H9 (cell line): ENCODE measurements around the gene C3. TPM values are rescaled to one million over a fixed set of nuclear protein-coding genes. Genes with fewer than 3 reads are reported as not detected.

ENCODE experiments used
- DNase-seq: peaks from one replicate; pipeline ENCODE4 v3.0.0-alpha.2; 2017
- H2AFZ ChIP-seq: one replicate; pipeline ENCODE4 v1.6.1; 2013; ENCODE audit warnings: mild to moderate bottlenecking, low read length, control low read depth, moderate library complexity
- H2AK5ac ChIP-seq: 2 replicates; pipeline ENCODE4 v1.6.1; 2013; ENCODE audit warnings: low read length, control low read depth, mixed read lengths; ENCODE audit not compliant: insufficient read length
- H2BK120ac ChIP-seq: one replicate; pipeline ENCODE4 v1.6.1; 2013; ENCODE audit warnings: low read depth, mild to moderate bottlenecking, low read length, control low read depth, inconsistent platforms; ENCODE audit not compliant: poor library complexity, severe bottlenecking
- H2BK12ac ChIP-seq: 2 replicates; pipeline ENCODE4 v1.6.1; 2013; ENCODE audit warnings: low read length, control low read depth, mixed read lengths, low read depth; ENCODE audit not compliant: insufficient read length
- H2BK15ac ChIP-seq: 2 replicates; pipeline ENCODE4 v1.6.1; 2013; ENCODE audit warnings: low read depth, low read length, control low read depth
- H2BK20ac ChIP-seq: one replicate; pipeline ENCODE4 v1.6.1; 2013; ENCODE audit warnings: low read depth, mild to moderate bottlenecking, low read length, control low read depth, inconsistent platforms; ENCODE audit not compliant: poor library complexity, severe bottlenecking
- H2BK5ac ChIP-seq: 2 replicates; pipeline ENCODE4 v1.6.1; 2013; ENCODE audit warnings: low read length, control low read depth, mixed read lengths; ENCODE audit not compliant: insufficient read length
- H3K14ac ChIP-seq: 2 replicates; pipeline ENCODE4 v1.6.1; 2013; ENCODE audit warnings: low read length, control low read depth; ENCODE audit not compliant: insufficient read depth
- H3K18ac ChIP-seq: 2 replicates; pipeline ENCODE4 v1.6.1; 2013; ENCODE audit warnings: low read depth, mild to moderate bottlenecking, mixed read lengths, low read length, control low read depth; ENCODE audit not compliant: insufficient read length
- H3K23ac ChIP-seq: 2 replicates; pipeline ENCODE4 v1.6.1; 2013; ENCODE audit warnings: low read length, control low read depth, mixed read lengths, low read depth; ENCODE audit not compliant: insufficient read length
- H3K23me2 ChIP-seq: 2 replicates; pipeline ENCODE4 v1.6.1; 2013; ENCODE audit warnings: low read depth, mild to moderate bottlenecking, mixed read lengths, low read length, control low read depth; ENCODE audit not compliant: insufficient read length, poor library complexity, severe bottlenecking
- H3K27ac ChIP-seq: 2 replicates; pipeline ENCODE4 v1.5.1; 2013; ENCODE audit warnings: low read length, control low read depth, mixed read lengths, low read depth; ENCODE audit not compliant: insufficient read length
- H3K27me3 ChIP-seq: 2 replicates; pipeline ENCODE4 v1.6.1; 2013; ENCODE audit warnings: low read length, control low read depth, inconsistent platforms; ENCODE audit not compliant: insufficient read depth
- H3K4ac ChIP-seq: 2 replicates; pipeline ENCODE4 v1.6.1; 2013; ENCODE audit warnings: low read depth, mild to moderate bottlenecking, control low read depth, inconsistent platforms, low read length, moderate library complexity
- H3K4me1 ChIP-seq: 2 replicates; pipeline ENCODE4 v1.6.1; 2013; ENCODE audit warnings: low read length, control low read depth, inconsistent platforms; ENCODE audit not compliant: insufficient read depth
- H3K4me2 ChIP-seq: 2 replicates; pipeline ENCODE4 v1.6.1; 2013; ENCODE audit warnings: low read length, control low read depth, mixed read lengths; ENCODE audit not compliant: insufficient read length, insufficient read depth
- H3K56ac ChIP-seq: 2 replicates; pipeline ENCODE4 v1.6.1; 2013; ENCODE audit warnings: low read depth, mild to moderate bottlenecking, mixed read lengths, low read length, control low read depth; ENCODE audit not compliant: insufficient read length
- H3K79me1 ChIP-seq: 2 replicates; pipeline ENCODE4 v1.6.1; 2013; ENCODE audit warnings: low read depth, mild to moderate bottlenecking, moderate library complexity, low read length, control low read depth, inconsistent platforms; ENCODE audit not compliant: insufficient read depth, poor library complexity, severe bottlenecking
- H3K79me2 ChIP-seq: 2 replicates; pipeline ENCODE4 v1.6.1; 2013; ENCODE audit warnings: low read length, control low read depth, inconsistent platforms; ENCODE audit not compliant: insufficient read depth
- H3K9ac ChIP-seq: 2 replicates; pipeline ENCODE4 v1.6.1; 2013; ENCODE audit warnings: low read length, control low read depth, mixed read lengths; ENCODE audit not compliant: insufficient read length; ENCODE audit errors: extremely low read depth
- H3K9me3 ChIP-seq: one replicate; pipeline ENCODE4 v1.6.1; 2013; ENCODE audit warnings: low read depth, low read length, inconsistent platforms; ENCODE audit not compliant: control insufficient read depth
- H3T11ph ChIP-seq: one replicate; pipeline ENCODE4 v1.6.1; 2013; ENCODE audit warnings: mild to moderate bottlenecking, low read length, control low read depth, inconsistent platforms
- H4K20me1 ChIP-seq: one replicate; pipeline ENCODE4 v1.6.1; 2013; ENCODE audit not compliant: control insufficient read depth, insufficient read length, insufficient read depth
- H4K5ac ChIP-seq: 2 replicates; pipeline ENCODE4 v1.6.1; 2013; ENCODE audit warnings: low read depth, mild to moderate bottlenecking, mixed read lengths, low read length, control low read depth; ENCODE audit not compliant: insufficient read length
- H4K8ac ChIP-seq: replicated peaks from 2 replicates; pipeline ENCODE4 v1.6.1; 2013; ENCODE audit warnings: low read length, control low read depth, mixed read lengths, low read depth; ENCODE audit not compliant: insufficient read length
- H4K91ac ChIP-seq: 2 replicates; pipeline ENCODE4 v1.6.1; 2013; ENCODE audit warnings: low read depth, mild to moderate bottlenecking, moderate library complexity, mixed read lengths, low read length, control low read depth; ENCODE audit not compliant: insufficient read length
- H3K27ac Mint-ChIP-seq, 3 experiments: 2 replicates in 2 of 3; 3 replicates in 1 of 3; pipeline ENCODE4 v1.8.0; 2020 to 2021; ENCODE audit warnings: mixed read lengths in 3 of 3, mild to moderate bottlenecking in 1 of 3, moderate library complexity in 1 of 3
- H3K27me3 Mint-ChIP-seq: 2 replicates; pipeline ENCODE4 v1.8.0; 2021; ENCODE audit warnings: low read depth, mild to moderate bottlenecking, moderate library complexity, mixed read lengths
- H3K36me3 Mint-ChIP-seq, 3 experiments: 2 replicates in 2 of 3; 3 replicates in 1 of 3; pipeline ENCODE4 v1.8.0; 2020 to 2021; ENCODE audit warnings: low read depth in 3 of 3, mixed read lengths in 3 of 3; ENCODE audit not compliant: insufficient read depth in 1 of 3
- H3K4me1 Mint-ChIP-seq, 2 experiments: 2 replicates each; pipeline ENCODE4 v1.8.0; 2020; ENCODE audit warnings: mixed read lengths in 2 of 2
- H3K4me3 Mint-ChIP-seq, 2 experiments: 2 replicates in 1 of 2; 3 replicates in 1 of 2; pipeline ENCODE4 v1.8.0; 2020 to 2021; ENCODE audit warnings: mild to moderate bottlenecking in 2 of 2, mixed read lengths in 2 of 2, moderate library complexity in 1 of 2
- H3K9me3 Mint-ChIP-seq, 2 experiments: 2 replicates in 1 of 2; 3 replicates in 1 of 2; pipeline ENCODE4 v1.8.0; 2020; ENCODE audit warnings: mild to moderate bottlenecking in 2 of 2, mixed read lengths in 2 of 2, moderate library complexity in 1 of 2
- CTCF ChIP-seq: fragments of 200-600 bp; sonication (generic); conservative IDR thresholded peaks from 3 replicates; pipeline ENCODE4 v1.8.0; 2021; ENCODE audit warnings: antibody characterized with exemption, mild to moderate bottlenecking
- total RNA-seq: library from RNA; stranded (reverse); gene quantifications from 2 replicates; pipeline ENCODE4 v1.2.1, GENCODE V29; 2021

The C3 gene
- total RNA-seq, 1 experiment from 2014 or later: 5.9 TPM

- Histone ChIP-seq H3K79me1 (no peaks in the 10 kb centered on the region), H4K8ac (no peak overlapping the region), H2BK15ac (no peak overlapping the region), H3K14ac (no peak overlapping the region), H3K18ac (no peak overlapping the region), H4K5ac (no peak overlapping the region), H3K23me2 (no peaks in the 10 kb centered on the region), H3K9me3 (no peaks in the 10 kb centered on the region), H2BK20ac (no peak overlapping the region), H4K91ac (no peak overlapping the region), H3K79me2 (no peaks in the 10 kb centered on the region), H2BK120ac (no peak overlapping the region), H3K27ac (no peak overlapping the region), H3K4me1 (no peaks in the 10 kb centered on the region; the same call in 1 of the 2 replicates), H3T11ph (no peak overlapping the region), H2AK5ac (no peak overlapping the region), H3K27me3 (no peaks in the 10 kb centered on the region), H3K9ac (no peak overlapping the region), H3K56ac (no peak overlapping the region), H3K4me2 (no peak overlapping the region), H4K20me1 (no peaks in the 10 kb centered on the region), H2BK12ac (no peak overlapping the region), H2BK5ac (no peak overlapping the region), H3K4ac (no peak overlapping the region), H3K23ac (no peak overlapping the region), H2AFZ (no peak overlapping the region)
- Mint-ChIP-seq H3K4me3 (no peak overlapping the region; a peak in 1 of 5 replicates), H3K36me3 (peaks cover 0 to 4% (median 3%) of the 10 kb centered on the region in 3 experiments; a peak in 2 of 7 replicates), H3K27ac (peak overlapping the region in 1 of 3 experiments; percentile 84; a peak in 1 of 7 replicates), H3K9me3 (peaks cover 5 to 6% of the 10 kb centered on the region in 2 experiments; a peak in 4 of 5 replicates), H3K4me1 (peaks cover 6 to 46% of the 10 kb centered on the region in 2 experiments), H3K27me3 (peaks cover 4% of the 10 kb centered on the region)
- TF ChIP-seq CTCF: no peak
- no peak for DNase-seq
These were observed 656 bp upstream of the C3 start for GRCh38 chr19:6721138-6721474.
